SK-N-SH (cell line): ENCODE results near the gene HIVEP2. TPM values are rescaled to one million over a fixed set of nuclear protein-coding genes. Genes with fewer than 3 reads are reported as not detected.

ENCODE experiments used
- CTCF ChIA-PET: fragments of 300-600, 350-600 bp; formaldehyde crosslinking; extraction: SDS; loops from one replicate; lab custom pipeline; 2021; lab: Yijun Ruan, JAX
- POLR2A ChIA-PET: fragments of 350-600 bp; sonication (Branson Sonifier 250); formaldehyde crosslinking; extraction: SDS; loops from one replicate; lab custom pipeline; 2020; ENCODE audit warnings: antibody characterized with exemption, inconsistent platforms; lab: Yijun Ruan, JAX
- DNase-seq: peaks from one replicate; pipeline ENCODE4 v3.0.0; 2012
- H2AFZ ChIP-seq: fragments of 200-600 bp; sonication (generic); 2 replicates; pipeline ENCODE4 v1.8.1; 2016; ENCODE audit warnings: antibody characterized with exemption, mild to moderate bottlenecking, low read depth
- H3F3A ChIP-seq: fragments of 200-600 bp; sonication (generic); replicated peaks from 2 replicates; pipeline ENCODE3; 2016; ENCODE audit warnings: antibody characterized with exemption, mild to moderate bottlenecking; ENCODE audit not compliant: insufficient read depth
- H3K27ac ChIP-seq, 2 experiments: fragments of 200-500 bp in 1 of 2; fragments of 200-600 bp in 1 of 2; sonication (Bioruptor generic) in 1 of 2; sonication (generic), shearing (Covaris generic) in 1 of 2; 2 replicates each; pipeline versions ENCODE4 v1.5.1 to v1.6.1; 2014 to 2016; ENCODE audit warnings: low read depth in 2 of 2, inconsistent platforms in 1 of 2, low read length in 1 of 2, mild to moderate bottlenecking in 1 of 2, mixed read lengths in 1 of 2
- H3K27me3 ChIP-seq: fragments of 200-600 bp; sonication (generic), shearing (Covaris generic); 2 replicates; pipeline ENCODE4 v1.6.1; 2016; ENCODE audit warnings: mixed run types; ENCODE audit not compliant: insufficient read depth
- H3K36me3 ChIP-seq, 2 experiments: fragments of 200-500 bp in 1 of 2; fragments of 200-600 bp in 1 of 2; sonication (Bioruptor generic) in 1 of 2; sonication (generic) in 1 of 2; replicated peaks in 1 of 2; 2 replicates each; pipeline versions ENCODE3 to v1.5.1; 2014 to 2016; ENCODE audit warnings: low read length in 1 of 2, mild to moderate bottlenecking in 1 of 2; ENCODE audit not compliant: insufficient read depth in 2 of 2, control insufficient read depth in 1 of 2
- H3K4me1 ChIP-seq, 2 experiments: fragments of 200-500 bp in 1 of 2; fragments of 200-600 bp in 1 of 2; sonication (Bioruptor generic) in 1 of 2; sonication (generic), shearing (Covaris generic) in 1 of 2; 2 replicates each; pipeline versions ENCODE4 v1.5.1 to v1.6.1; 2014 to 2016; ENCODE audit warnings: low read depth in 1 of 2, low read length in 1 of 2, mixed run types in 1 of 2; ENCODE audit not compliant: insufficient read depth in 2 of 2, control insufficient read depth in 1 of 2
- H3K4me2 ChIP-seq: fragments of 200-600 bp; sonication (generic), shearing (Covaris generic); 2 replicates; pipeline ENCODE4 v1.6.1; 2017; ENCODE audit warnings: mixed run types
- H3K4me3 ChIP-seq, 2 experiments: fragments of 200-500 bp in 1 of 2; fragments of 200-600 bp in 1 of 2; sonication (Bioruptor generic) in 1 of 2; sonication (generic), shearing (Covaris generic) in 1 of 2; 2 replicates each; pipeline versions ENCODE4 v1.5.1 to v1.8.1; 2014 to 2016; ENCODE audit warnings: low read depth in 2 of 2, inconsistent platforms in 1 of 2, low read length in 1 of 2, mild to moderate bottlenecking in 1 of 2, mixed read lengths in 1 of 2, moderate library complexity in 1 of 2
- H3K79me2 ChIP-seq: fragments of 200-600 bp; sonication (generic); 2 replicates; pipeline ENCODE4 v1.8.1; 2017; ENCODE audit warnings: mild to moderate bottlenecking; ENCODE audit not compliant: insufficient read depth
- H3K9ac ChIP-seq: fragments of 200-600 bp; sonication (generic); 2 replicates; pipeline ENCODE4 v1.6.1; 2017; ENCODE audit warnings: mixed run types
- H3K9me2 ChIP-seq: fragments of 200-600 bp; sonication (generic); 2 replicates; pipeline ENCODE4 v1.6.1; 2017; ENCODE audit warnings: mixed run types
- H3K9me3 ChIP-seq: fragments of 200-600 bp; sonication (generic); 2 replicates; pipeline ENCODE4 v1.6.1; 2017; ENCODE audit warnings: mixed run types, mild to moderate bottlenecking, moderate library complexity
- H4K20me1 ChIP-seq: fragments of 200-600 bp; sonication (generic); 2 replicates; pipeline ENCODE4 v1.6.1; 2017; ENCODE audit warnings: mild to moderate bottlenecking, mixed run types; ENCODE audit not compliant: insufficient read depth
- CHD2 ChIP-seq: fragments of 150-350 bp; IDR thresholded peaks from 2 replicates; pipeline ENCODE4 v1.6.1; 2018; ENCODE audit warnings: low read length; ENCODE audit not compliant: partially characterized antibody
- ELF1 ChIP-seq: IDR thresholded peaks from 2 replicates; pipeline ENCODE4 v1.4.0; 2012
- EP300 ChIP-seq, 2 experiments: IDR thresholded peaks; 2 replicates each; pipeline versions ENCODE4 v1.4.0 to v1.6.1; 2012; ENCODE audit warnings: borderline replicate concordance in 1 of 2, low read depth in 1 of 2, low read length in 1 of 2
- FOXJ3 ChIP-seq: sonication (generic); formaldehyde crosslinking; IDR thresholded peaks from 2 replicates; pipeline ENCODE4 v1.5.1; 2020; ENCODE audit warnings: mild to moderate bottlenecking, missing genetic modification reagents
- GABPA ChIP-seq: IDR thresholded peaks from 2 replicates; pipeline ENCODE4 v1.4.0; 2012; ENCODE audit warnings: low read depth, mild to moderate bottlenecking
- GATA2 ChIP-seq: sonication (generic); formaldehyde crosslinking; IDR thresholded peaks from 2 replicates; pipeline ENCODE4 v1.5.0; 2020; ENCODE audit warnings: mild to moderate bottlenecking, missing genetic modification reagents
- IRF3 ChIP-seq: fragments of 150-350 bp; IDR thresholded peaks from 2 replicates; pipeline ENCODE4 v1.6.1; 2016; ENCODE audit warnings: mild to moderate bottlenecking, low read depth, low read length
- JUND ChIP-seq: IDR thresholded peaks from 2 replicates; pipeline ENCODE4 v1.4.0; 2012
- MEF2A ChIP-seq: IDR thresholded peaks from 2 replicates; pipeline ENCODE4 v1.4.0; 2012; ENCODE audit warnings: low read depth, borderline replicate concordance
- MXI1 ChIP-seq: IDR thresholded peaks from 2 replicates; pipeline ENCODE4 v1.6.1; 2012; ENCODE audit warnings: mild to moderate bottlenecking, low read depth, low read length, improper control_type of control experiment
- PBX3 ChIP-seq: IDR thresholded peaks from 2 replicates; pipeline ENCODE4; 2012
- POLR2AphosphoS5 ChIP-seq: IDR thresholded peaks from 2 replicates; pipeline ENCODE4 v1.6.1; 2012; ENCODE audit warnings: low read depth, low read length
- REST ChIP-seq: IDR thresholded peaks from 2 replicates; pipeline ENCODE4 v1.6.1; 2012; ENCODE audit warnings: mild to moderate bottlenecking, low read depth, low read length, moderate library complexity
- RXRA ChIP-seq: IDR thresholded peaks from 2 replicates; pipeline ENCODE4 v1.4.0; 2012; ENCODE audit warnings: low read depth, mild to moderate bottlenecking, borderline replicate concordance
- SIN3A ChIP-seq: IDR thresholded peaks from 2 replicates; pipeline ENCODE4 v1.6.1; 2012; ENCODE audit warnings: low read depth, mild to moderate bottlenecking, low read length, moderate library complexity, borderline replicate concordance
- SMC3 ChIP-seq: IDR thresholded peaks from 2 replicates; pipeline ENCODE4 v1.6.1; 2012; ENCODE audit warnings: low read depth, low read length, improper control_type of control experiment
- TCF12 ChIP-seq: IDR thresholded peaks from 2 replicates; pipeline ENCODE4 v1.4.0; 2012
- WGBS: methylation state at CpG from one replicate; pipeline ENCODE4 v1.1.6; 2017; ENCODE audit warnings: low lambda C conversion rate; 5-methylcytosine and 5-hydroxymethylcytosine counted together
- polyA plus RNA-seq, 3 experiments: library from polyadenylated mRNA; depleted of rRNA; stranded (reverse); fragments of >200 nt; gene quantifications; 2 replicates each; pipeline ENCODE4 v1.2.3, GENCODE V29; 2012

HIVEP2 gene
- polyA plus RNA-seq, 1 of the 3 experiments (the other 2 are of a cell fraction): 2.5 TPM

- peak overlapping the region; percentile 56 to 67 for H3K27ac ChIP-seq
- POLR2A ChIA-PET: no interaction called here
- no peaks in the 10 kb centered on the region for H4K20me1 ChIP-seq
- no peaks in the 10 kb centered on the region for H3K27me3 ChIP-seq
- no peaks in the 10 kb centered on the region for H3K9me3 ChIP-seq
- CTCF ChIA-PET: interaction anchor here (0.9 to 1.3 kb wide), 4 partner anchors 11 to 54 kb away, joined by 3 read pairs; no protein-coding TSS in a partner anchor
- H3K9ac ChIP-seq: peak overlapping the region; percentile 55; the same call in 1 of the 2 replicates
- H3K36me3 ChIP-seq: no peaks in the 10 kb centered on the region
- peaks cover 39% of the 10 kb centered on the region for H3K79me2 ChIP-seq
- WGBS: 62% methylated on average over 8 of the region's 8 CpGs
- peak overlapping the region; percentile 10 to 54; a peak in 3 of 4 replicates for H3K4me3 ChIP-seq
- no peak for DNase-seq
- H3K4me2 ChIP-seq: peak overlapping the region; percentile 71
- peak overlapping the region; percentile 72 for H2AFZ ChIP-seq
- peaks cover 15 to 28% of the 10 kb centered on the region in 2 experiments; a peak in 3 of 4 replicates for H3K4me1 ChIP-seq
- no peaks in the 10 kb centered on the region for H3F3A ChIP-seq
- H3K9me2 ChIP-seq: no peaks in the 10 kb centered on the region
- TF ChIP-seq EP300 (IDR thresholded peaks at IDR 0.05; ENCODE audit: borderline replicate concordance in 1 of 2, low read depth in 1 of 2, low read length in 1 of 2): 0 out of 4 replicates have a peak, but pooled peaks of 1 of the 2 experiments have one; percentile 15
- TF ChIP-seq SMC3: no peak
- TF ChIP-seq SIN3A: no peak
- TF ChIP-seq CHD2: no peak
- TF ChIP-seq REST: no peak
Measured at GRCh38 chr6:142819603-142820337, 125.2 kb downstream of the HIVEP2 start.

- peak overlapping the region in 1 of 2 experiments; percentile 59; a peak in 1 of 4 replicates for H3K27ac ChIP-seq
- no peak overlapping the region for H2AFZ ChIP-seq
- no peaks in the 10 kb centered on the region for H4K20me1 ChIP-seq
- peaks cover 3% of the 10 kb centered on the region for H3F3A ChIP-seq
- peaks cover 8 to 15% of the 10 kb centered on the region in 2 experiments; a peak in 3 of 4 replicates for H3K4me1 ChIP-seq
- no peak for DNase-seq
- no peaks in the 10 kb centered on the region for H3K36me3 ChIP-seq
- ChIA-PET CTCF (interaction anchor here (1.3 to 1.8 kb wide), 2 partner anchors 10 to 342 kb away, joined by 4 to 5 read pairs; no protein-coding TSS in a partner anchor), POLR2A (no interaction called here)
- no peaks in the 10 kb centered on the region for H3K27me3 ChIP-seq
- 97% methylated on average over 4 of the region's 4 CpGs for WGBS
- H3K9me3 ChIP-seq: no peaks in the 10 kb centered on the region
- H3K9me2 ChIP-seq: no peaks in the 10 kb centered on the region
- peaks cover 31% of the 10 kb centered on the region for H3K79me2 ChIP-seq
- H3K4me2 ChIP-seq: no peak overlapping the region
- H3K4me3 ChIP-seq: no peak overlapping the region
- H3K9ac ChIP-seq: no peak overlapping the region
- TF ChIP-seq JUND: no peak
- no peak for TF ChIP-seq POLR2AphosphoS5
- TF ChIP-seq IRF3: no peak
- no peak for TF ChIP-seq ELF1
- no peak for TF ChIP-seq REST
- TF ChIP-seq GATA2 (CRISPR knock-in tag): no peak
- TF ChIP-seq TCF12: no peak
- TF ChIP-seq FOXJ3 (CRISPR knock-in tag): no peak
- no peak for TF ChIP-seq GABPA
- no peak for TF ChIP-seq PBX3
- TF ChIP-seq SMC3: no peak
- no peak for TF ChIP-seq MXI1
- TF ChIP-seq MEF2A: no peak
- no peak for TF ChIP-seq RXRA
Measured at GRCh38 chr6:142816486-142816885, 128.5 kb downstream of the HIVEP2 start.
